Smooth muscle cell (in vitro differentiated cells): ENCODE data around the gene ATF7. TPM values are rescaled to one million over a fixed set of nuclear protein-coding genes. Genes with fewer than 3 reads are reported as not detected.
A peak's percentile ranks its signal among the peaks of the same experiment; 100 is the strongest.

Source experiments
- DNase-seq: peaks from one replicate; lab custom pipeline; 2025; ENCODE audit not compliant: unreplicated experiment; lab: John Stamatoyannopoulos, UW
- H2AFZ ChIP-seq: fragments of 200-600 bp; sonication (generic); 2 replicates; pipeline ENCODE4 v1.6.0; 2016; ENCODE audit warnings: antibody characterized with exemption, low read depth, mild to moderate bottlenecking
- H3F3A ChIP-seq: fragments of 200-600 bp; sonication (generic); 2 replicates; pipeline ENCODE4 v1.6.0; 2017; ENCODE audit warnings: antibody characterized with exemption, low read depth
- H3K27ac ChIP-seq: fragments of 200-600 bp; sonication (generic); 2 replicates; pipeline ENCODE4 v1.5.1; 2016; ENCODE audit warnings: low read depth, mild to moderate bottlenecking
- H3K27me3 ChIP-seq: fragments of 200-600 bp; sonication (generic); 2 replicates; pipeline ENCODE4 v1.6.1; 2016; ENCODE audit warnings: low read depth, mild to moderate bottlenecking
- H3K36me3 ChIP-seq: fragments of 200-600 bp; sonication (generic); 2 replicates; pipeline ENCODE4 v1.5.1; 2016; ENCODE audit warnings: low read depth
- H3K4me1 ChIP-seq: fragments of 200-600 bp; sonication (generic); 2 replicates; pipeline ENCODE4 v1.5.1; 2016; ENCODE audit warnings: low read depth
- H3K4me2 ChIP-seq: fragments of 200-600 bp; sonication (generic); 2 replicates; pipeline ENCODE4 v1.6.0; 2016; ENCODE audit warnings: mild to moderate bottlenecking
- H3K4me3 ChIP-seq: fragments of 200-600 bp; sonication (generic); 2 replicates; pipeline ENCODE4 v1.5.1; 2016; ENCODE audit warnings: mild to moderate bottlenecking
- H3K79me2 ChIP-seq: fragments of 200-600 bp; sonication (generic); 2 replicates; pipeline ENCODE4 v1.6.0; 2016; ENCODE audit warnings: low read depth, mild to moderate bottlenecking
- H3K9ac ChIP-seq: fragments of 200-600 bp; sonication (generic); 2 replicates; pipeline ENCODE4 v1.6.0; 2016; ENCODE audit warnings: low read depth
- H3K9me3 ChIP-seq: fragments of 200-600 bp; sonication (generic); replicated peaks from 2 replicates; pipeline ENCODE4 v1.5.1; 2016; ENCODE audit warnings: low read depth
- H4K20me1 ChIP-seq: fragments of 200-600 bp; sonication (generic); 2 replicates; pipeline ENCODE4 v1.6.0; 2016; ENCODE audit warnings: low read depth
- WGBS: methylation state at CpG from one replicate; pipeline ENCODE4 v1.1.7; 2016; ENCODE audit warnings: low lambda C conversion rate; 5-methylcytosine and 5-hydroxymethylcytosine counted together
- polyA plus RNA-seq: library from polyadenylated mRNA; unstranded; fragments of >200 nt; fragmentation: Nextera tagmentation; extraction: Ambion mirVana; gene quantifications from 2 replicates; pipeline ENCODE4 v1.2.1, GENCODE V29; 2016
- total RNA-seq: library from RNA; depleted of rRNA; stranded (reverse); fragments of >200 nt; gene quantifications from 2 replicates; pipeline ENCODE4 v1.2.3, GENCODE V29; 2014
- TF ChIP-seq, protein P1 (sequence below): fragments of 200-600 bp; sonication (generic); IDR thresholded peaks from 2 replicates; pipeline ENCODE4 v1.5.1; 2017; ENCODE audit warnings: borderline replicate concordance, mild to moderate bottlenecking, antibody characterized with exemption; ENCODE audit not compliant: insufficient read depth, poor library complexity, severe bottlenecking

Gene ATF7
- total and polyA plus RNA-seq, 2 experiments from 2014 or later: 15.2 to 28.5 TPM

DNA sequence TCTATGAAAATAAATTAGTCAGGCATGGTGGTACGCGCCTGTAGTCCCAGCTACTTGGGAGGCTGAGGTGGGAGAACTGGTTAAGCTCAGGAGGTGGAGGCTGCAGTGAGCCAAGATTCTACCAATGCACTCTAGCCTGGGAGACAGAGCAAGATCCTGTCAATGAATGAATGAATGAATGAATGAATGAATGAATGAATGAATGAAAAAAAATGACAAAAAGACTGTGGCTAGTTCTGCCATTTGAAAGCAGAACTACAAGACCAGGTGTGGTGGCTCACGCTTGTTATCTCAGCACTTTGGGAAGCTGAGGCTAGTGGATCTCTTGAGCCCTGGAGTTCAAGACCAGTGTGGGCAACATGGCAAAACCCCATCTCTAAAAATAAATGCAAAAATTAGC lies 86.7 kb downstream of the ATF7 start:
- 99% methylated on average over 3 of the region's 3 CpGs for WGBS
- TF ChIP-seq, protein P1, sequence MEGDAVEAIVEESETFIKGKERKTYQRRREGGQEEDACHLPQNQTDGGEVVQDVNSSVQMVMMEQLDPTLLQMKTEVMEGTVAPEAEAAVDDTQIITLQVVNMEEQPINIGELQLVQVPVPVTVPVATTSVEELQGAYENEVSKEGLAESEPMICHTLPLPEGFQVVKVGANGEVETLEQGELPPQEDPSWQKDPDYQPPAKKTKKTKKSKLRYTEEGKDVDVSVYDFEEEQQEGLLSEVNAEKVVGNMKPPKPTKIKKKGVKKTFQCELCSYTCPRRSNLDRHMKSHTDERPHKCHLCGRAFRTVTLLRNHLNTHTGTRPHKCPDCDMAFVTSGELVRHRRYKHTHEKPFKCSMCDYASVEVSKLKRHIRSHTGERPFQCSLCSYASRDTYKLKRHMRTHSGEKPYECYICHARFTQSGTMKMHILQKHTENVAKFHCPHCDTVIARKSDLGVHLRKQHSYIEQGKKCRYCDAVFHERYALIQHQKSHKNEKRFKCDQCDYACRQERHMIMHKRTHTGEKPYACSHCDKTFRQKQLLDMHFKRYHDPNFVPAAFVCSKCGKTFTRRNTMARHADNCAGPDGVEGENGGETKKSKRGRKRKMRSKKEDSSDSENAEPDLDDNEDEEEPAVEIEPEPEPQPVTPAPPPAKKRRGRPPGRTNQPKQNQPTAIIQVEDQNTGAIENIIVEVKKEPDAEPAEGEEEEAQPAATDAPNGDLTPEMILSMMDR: no peak
- Histone ChIP-seq H3K9me3 (no peaks in the 10 kb centered on the region), H3K36me3 (peaks cover 17% of the 10 kb centered on the region), H3K4me2 (no peak overlapping the region), H3K27ac (no peak overlapping the region), H3K79me2 (no peaks in the 10 kb centered on the region), H3K9ac (no peak overlapping the region), H3K27me3 (no peaks in the 10 kb centered on the region), H3F3A (no peaks in the 10 kb centered on the region), H2AFZ (no peak overlapping the region), H3K4me3 (no peak overlapping the region), H4K20me1 (no peaks in the 10 kb centered on the region), H3K4me1 (peaks cover 5% of the 10 kb centered on the region)
- DNase-seq: no peak

DNA sequence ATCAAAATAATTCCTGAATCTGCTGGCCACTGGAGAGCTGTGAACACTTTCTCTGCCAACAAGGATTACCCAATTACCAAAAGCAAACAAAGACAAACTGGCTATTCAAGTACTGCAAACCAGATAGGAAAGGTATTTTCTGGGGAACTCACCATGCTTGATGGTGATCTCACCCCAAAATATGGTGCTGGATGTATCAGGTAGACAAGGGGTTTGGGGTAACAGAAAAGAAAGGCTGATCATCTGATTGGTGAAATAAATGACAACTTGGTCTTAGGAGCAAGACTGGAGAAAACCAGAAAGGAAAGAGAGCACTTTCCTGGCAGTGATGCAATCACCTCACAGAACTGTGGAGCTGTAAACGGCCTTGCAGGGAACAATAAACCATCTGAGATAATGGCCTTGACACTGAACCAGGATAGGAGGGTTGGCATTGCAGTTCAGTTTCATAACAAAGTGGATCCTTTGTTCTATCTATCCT lies 87.9 kb downstream of the ATF7 start:
- Histone ChIP-seq H3K9me3 (no peaks in the 10 kb centered on the region), H3F3A (no peaks in the 10 kb centered on the region), H3K79me2 (no peaks in the 10 kb centered on the region), H2AFZ (no peak overlapping the region), H3K4me3 (no peak overlapping the region), H3K27me3 (no peaks in the 10 kb centered on the region), H3K9ac (no peak overlapping the region), H3K27ac (peak overlapping the region; percentile 25), H3K4me1 (no peaks in the 10 kb centered on the region), H4K20me1 (no peaks in the 10 kb centered on the region), H3K4me2 (no peak overlapping the region), H3K36me3 (peaks cover 18% of the 10 kb centered on the region)
- 10% methylated on average over 1 of the region's 1 CpG for WGBS
- no peak for DNase-seq
- TF ChIP-seq, protein P1: no peak

DNA sequence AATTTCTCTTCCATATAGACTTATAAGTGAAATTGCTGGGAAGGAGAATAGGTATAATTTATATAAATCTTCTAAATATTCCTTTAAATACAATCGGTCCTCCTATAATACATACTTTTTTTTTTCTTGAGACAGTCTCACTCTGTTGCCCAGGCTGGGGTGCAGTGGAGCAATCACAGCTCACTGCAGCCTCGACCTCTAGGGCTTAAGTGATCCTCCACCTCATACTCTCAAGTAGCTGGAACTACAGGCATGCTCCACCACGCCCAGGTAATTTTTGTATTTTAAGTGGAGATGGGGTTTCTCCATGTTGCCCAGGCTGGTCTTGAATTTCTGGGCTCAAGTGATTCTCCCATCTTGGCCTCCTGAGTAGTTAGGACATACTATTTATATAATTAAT lies 89.2 kb downstream of the ATF7 start:
- 89% methylated on average over 3 of the region's 3 CpGs for WGBS
- Histone ChIP-seq H2AFZ (no peak overlapping the region), H3K9me3 (no peaks in the 10 kb centered on the region), H3K9ac (no peak overlapping the region), H4K20me1 (no peaks in the 10 kb centered on the region), H3K4me2 (no peak overlapping the region), H3K4me3 (no peak overlapping the region), H3K36me3 (peaks cover 21% of the 10 kb centered on the region), H3F3A (no peaks in the 10 kb centered on the region), H3K79me2 (no peaks in the 10 kb centered on the region), H3K4me1 (no peaks in the 10 kb centered on the region), H3K27me3 (no peaks in the 10 kb centered on the region), H3K27ac (no peak overlapping the region)
- DNase-seq: no peak
- TF ChIP-seq, protein P1: no peak

DNA sequence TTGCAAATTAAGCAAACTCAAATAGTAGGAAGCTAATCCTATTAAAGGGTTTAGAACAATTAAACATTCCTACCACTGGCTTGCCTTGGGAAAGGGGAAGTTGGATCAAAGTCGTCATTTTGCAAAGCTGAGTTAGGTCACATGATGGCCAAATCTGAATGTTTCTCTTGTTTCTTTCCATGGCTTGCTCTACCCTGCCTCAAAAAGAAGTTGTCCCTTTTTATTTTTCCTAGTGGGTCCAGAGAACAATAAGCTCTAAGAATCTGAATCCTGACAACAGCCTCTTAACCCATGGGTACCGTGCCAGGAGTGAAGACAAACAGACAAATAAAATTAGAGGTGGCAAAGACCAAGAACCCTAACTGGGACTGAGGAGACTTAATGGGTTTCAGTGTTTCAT lies 92.7 kb downstream of the ATF7 start:
- no peaks in the 10 kb centered on the region for H3K9me3 ChIP-seq
- H3F3A ChIP-seq: no peaks in the 10 kb centered on the region
- H3K4me1 ChIP-seq: no peaks in the 10 kb centered on the region
- TF ChIP-seq, protein P1: no peak
- 91% methylated on average over 2 of the region's 2 CpGs for WGBS
- H3K27ac ChIP-seq: no peak overlapping the region
- H3K27me3 ChIP-seq: no peaks in the 10 kb centered on the region
- H3K9ac ChIP-seq: no peak overlapping the region
- no peak overlapping the region for H3K4me2 ChIP-seq
- H4K20me1 ChIP-seq: no peaks in the 10 kb centered on the region
- peaks cover 21% of the 10 kb centered on the region for H3K36me3 ChIP-seq
- no peak for DNase-seq
- no peak overlapping the region for H3K4me3 ChIP-seq
- H3K79me2 ChIP-seq: no peaks in the 10 kb centered on the region
- H2AFZ ChIP-seq: no peak overlapping the region
